HG03558 (cell line): Measurements from ENCODE around the gene NALCN.

ENCODE experiments used
- ATAC-seq: cut with Tn5 transposase; IDR thresholded peaks from one replicate; pipeline ENCODE4 v1.9.1; 2021; ENCODE audit warnings: moderate number of reproducible peaks; ENCODE audit not compliant: unreplicated experiment; ENCODE audit errors: extremely low read depth

The NALCN gene

GRCh38 chr13:101297794-101298193 lies 118.5 kb downstream of the NALCN start:
- no peak for ATAC-seq

GRCh38 chr13:101292711-101293110 lies 123.6 kb downstream of the NALCN start:
- no peak for ATAC-seq

- no peak for ATAC-seq
Measured at GRCh38 chr13:101291646-101292515, 124.4 kb downstream of the NALCN start.

- no peak for ATAC-seq
Measured at GRCh38 chr13:101291206-101291605, 125.1 kb downstream of the NALCN start.

- ATAC-seq: no peak
Measured at GRCh38 chr13:101289764-101290163, 126.5 kb downstream of the NALCN start.

- no peak for ATAC-seq
Measured at GRCh38 chr13:101283782-101284181, 132.5 kb downstream of the NALCN start.

- no peak for ATAC-seq
Measured at GRCh38 chr13:101272886-101273285, 143.4 kb downstream of the NALCN start.

- no peak for ATAC-seq
Measured at GRCh38 chr13:101271681-101272245, 144.5 kb downstream of the NALCN start.

GRCh38 chr13:101267656-101268055 lies 148.7 kb downstream of the NALCN start:
- ATAC-seq: no peak

- no peak for ATAC-seq
Measured at GRCh38 chr13:101265934-101266333, 150.4 kb downstream of the NALCN start.

- ATAC-seq: no peak
Measured at GRCh38 chr13:101264931-101265330, 151.4 kb downstream of the NALCN start.

GRCh38 chr13:101262306-101262705 lies 154.0 kb downstream of the NALCN start:
- peak; percentile 41 for ATAC-seq

- no peak for ATAC-seq
Measured at GRCh38 chr13:101258509-101258908, 157.8 kb downstream of the NALCN start.

GRCh38 chr13:101258071-101258470 lies 158.2 kb downstream of the NALCN start:
- peak; percentile 99 for ATAC-seq

GRCh38 chr13:101248739-101249514 lies 167.4 kb downstream of the NALCN start:
- ATAC-seq: no peak

- no peak for ATAC-seq
Measured at GRCh38 chr13:101242720-101243119, 173.6 kb downstream of the NALCN start.

GRCh38 chr13:101238555-101238954 lies 177.8 kb downstream of the NALCN start:
- ATAC-seq: no peak

- no peak for ATAC-seq
Measured at GRCh38 chr13:101231751-101232428, 184.4 kb downstream of the NALCN start.

GRCh38 chr13:101230271-101230890 lies 185.9 kb downstream of the NALCN start:
- no peak for ATAC-seq
